Kidney (tissue), 14 donors: Measurements from ENCODE around the gene NFATC2. TPM values are rescaled to one million over a fixed set of nuclear protein-coding genes. Genes with fewer than 3 reads are reported as not detected.

Source experiments
- DNase-seq, 5 donors: peaks; one replicate each; pipeline ENCODE4 v3.0.0-alpha.2; 2013 to 2020
- FAIRE-seq: peaks from 2 replicates; lab custom pipeline; 2012; peaks lifted over from hg19 to GRCh38; lab: Jason Lieb, UNC
- H3K27ac ChIP-seq, 2 donors: one replicate each; pipeline ENCODE4 v1.7.0; 2013; ENCODE audit warnings: low read depth in 2 of 2, low read length in 2 of 2, inconsistent platforms in 1 of 2
- H3K27me3 ChIP-seq: one replicate; pipeline ENCODE4 v1.7.1; 2013; ENCODE audit warnings: low read length, inconsistent platforms; ENCODE audit not compliant: control insufficient read depth, insufficient read depth
- H3K36me3 ChIP-seq, 3 donors: one replicate each; pipeline versions ENCODE4 v1.7.0 to v1.7.1; 2013; ENCODE audit warnings: low read length in 3 of 3, control low read depth in 1 of 3, inconsistent platforms in 1 of 3; ENCODE audit not compliant: insufficient read depth in 3 of 3, control insufficient read depth in 2 of 3
- H3K4me1 ChIP-seq, 3 donors: one replicate each; pipeline versions ENCODE4 v1.7.0 to v1.7.1; 2013; ENCODE audit warnings: low read length in 3 of 3, inconsistent platforms in 1 of 3, low read depth in 1 of 3; ENCODE audit not compliant: control insufficient read depth in 2 of 3, insufficient read depth in 2 of 3
- H3K4me3 ChIP-seq, 3 donors: one replicate each; pipeline versions ENCODE4 v1.7.0 to v1.8.1; 2013; ENCODE audit warnings: low read length in 3 of 3, control low read depth in 1 of 3, inconsistent platforms in 1 of 3
- H3K9ac ChIP-seq, 3 donors: one replicate each; pipeline versions ENCODE4 v1.7.0 to v1.7.1; 2013; ENCODE audit warnings: low read length in 3 of 3, control low read depth in 1 of 3, inconsistent platforms in 1 of 3
- H3K9me3 ChIP-seq, 3 donors: one replicate each; pipeline versions ENCODE4 v1.7.0 to v1.7.1; 2013; ENCODE audit warnings: low read length in 3 of 3, control low read depth in 1 of 3, inconsistent platforms in 1 of 3; ENCODE audit not compliant: control insufficient read depth in 2 of 3, insufficient read depth in 1 of 3
- intact Hi-C: fragments of 100-400 bp; cut with DNase I; formaldehyde crosslinking; loops from one replicate; pipeline ENCODE4 v1.11.1; 2022
- polyA plus RNA-seq: library from polyadenylated mRNA; stranded (reverse); fragments of 350-450 nt; fragmentation: Illumina TruSeq; extraction: RNeasy Lipid Tissue Mini Kit (QIAGEN cat#74804); gene quantifications from one replicate; pipeline ENCODE4 v1.2.3, GENCODE V29; 2014; ENCODE audit warnings: low read depth, low replicate concordance; ENCODE audit not compliant: insufficient read depth
- total RNA-seq: library from RNA; stranded (reverse); fragmentation: NEBNext Ultra II Directional; extraction: Animal tissue kit (Norgen Biotek cat#: 25700); gene quantifications from one replicate; pipeline ENCODE4 v1.2.1, GENCODE V29; 2021
- TF ChIP-seq, protein P1 (sequence below): IDR thresholded peaks from 3 replicates; pipeline ENCODE4 v1.5.1; 2012; ENCODE audit warnings: mild to moderate bottlenecking, moderate library complexity, borderline replicate concordance; ENCODE audit not compliant: insufficient read depth; ENCODE audit errors: extremely low read depth
- donor health status: control.
- donor health status: control.
- donor health status: control.
- donor health status: control.
- donor health status: control.
- donor health status: DM: yes; HTN: yes; CAD: no.
- donor health status: Normal renal cell carcinoma (clear cell type).

The NFATC2 gene
- total and polyA plus RNA-seq, 2 donors from 2014 or later = 0.73 to 10.5 TPM

- TF ChIP-seq, protein P1, sequence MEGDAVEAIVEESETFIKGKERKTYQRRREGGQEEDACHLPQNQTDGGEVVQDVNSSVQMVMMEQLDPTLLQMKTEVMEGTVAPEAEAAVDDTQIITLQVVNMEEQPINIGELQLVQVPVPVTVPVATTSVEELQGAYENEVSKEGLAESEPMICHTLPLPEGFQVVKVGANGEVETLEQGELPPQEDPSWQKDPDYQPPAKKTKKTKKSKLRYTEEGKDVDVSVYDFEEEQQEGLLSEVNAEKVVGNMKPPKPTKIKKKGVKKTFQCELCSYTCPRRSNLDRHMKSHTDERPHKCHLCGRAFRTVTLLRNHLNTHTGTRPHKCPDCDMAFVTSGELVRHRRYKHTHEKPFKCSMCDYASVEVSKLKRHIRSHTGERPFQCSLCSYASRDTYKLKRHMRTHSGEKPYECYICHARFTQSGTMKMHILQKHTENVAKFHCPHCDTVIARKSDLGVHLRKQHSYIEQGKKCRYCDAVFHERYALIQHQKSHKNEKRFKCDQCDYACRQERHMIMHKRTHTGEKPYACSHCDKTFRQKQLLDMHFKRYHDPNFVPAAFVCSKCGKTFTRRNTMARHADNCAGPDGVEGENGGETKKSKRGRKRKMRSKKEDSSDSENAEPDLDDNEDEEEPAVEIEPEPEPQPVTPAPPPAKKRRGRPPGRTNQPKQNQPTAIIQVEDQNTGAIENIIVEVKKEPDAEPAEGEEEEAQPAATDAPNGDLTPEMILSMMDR = no peak
- no peaks in the 10 kb centered on the region for H3K27me3 ChIP-seq
- no peak overlapping the region for H3K27ac ChIP-seq
- H3K4me3 ChIP-seq = no peak overlapping the region
- DNase-seq (no peak), FAIRE-seq (no peak)
- H3K36me3 ChIP-seq = no peaks in the 10 kb centered on the region
- H3K9ac ChIP-seq = no peak overlapping the region
- H3K9me3 ChIP-seq = no peaks in the 10 kb centered on the region
- intact Hi-C loops = no loop called here
- no peaks in the 10 kb centered on the region for H3K4me1 ChIP-seq
Measured at GRCh38 chr20:51469046-51469445, 73.5 kb downstream of the NFATC2 start.

DNA sequence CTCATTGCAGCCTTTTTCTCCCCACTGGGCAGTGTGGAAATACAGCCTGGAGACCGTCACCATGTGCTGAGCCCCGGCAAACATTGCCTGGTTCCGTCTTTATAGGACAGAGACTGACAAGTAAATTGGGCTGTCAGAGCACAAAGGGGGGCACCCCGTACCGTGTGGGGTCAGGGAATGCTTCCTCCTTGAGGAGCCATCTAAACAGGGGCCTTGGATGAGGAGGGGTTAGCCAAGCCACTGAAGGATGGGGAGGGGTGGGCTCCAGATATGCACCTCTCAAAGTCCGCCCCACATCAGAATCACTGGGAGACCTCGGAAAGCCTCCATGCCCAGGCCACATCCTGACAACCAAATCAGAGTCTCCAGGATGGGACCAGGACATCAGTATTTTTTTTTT, 73.9 kb downstream of the NFATC2 start:
- FAIRE-seq (no peak), DNase-seq (no peak)
- H3K36me3 ChIP-seq = no peaks in the 10 kb centered on the region
- H3K4me3 ChIP-seq = no peak overlapping the region
- no peaks in the 10 kb centered on the region for H3K27me3 ChIP-seq
- TF ChIP-seq, protein P1 = no peak
- H3K27ac ChIP-seq = no peak overlapping the region
- no peak overlapping the region for H3K9ac ChIP-seq
- H3K4me1 ChIP-seq = no peaks in the 10 kb centered on the region
- intact Hi-C loops = no loop called here
- no peaks in the 10 kb centered on the region for H3K9me3 ChIP-seq

GRCh38 chr20:51467956-51468626, 74.4 kb downstream of the NFATC2 start:
- H3K9me3 ChIP-seq = no peaks in the 10 kb centered on the region
- TF ChIP-seq, protein P1 = no peak
- H3K36me3 ChIP-seq = no peaks in the 10 kb centered on the region
- H3K27me3 ChIP-seq = no peaks in the 10 kb centered on the region
- intact Hi-C loops = no loop called here
- DNase-seq = no peak
- H3K4me1 ChIP-seq = no peaks in the 10 kb centered on the region
- no peak overlapping the region for H3K4me3 ChIP-seq
- H3K9ac ChIP-seq = no peak overlapping the region
- FAIRE-seq = no peak
- no peak overlapping the region for H3K27ac ChIP-seq

GRCh38 chr20:51463998-51464397, 78.5 kb downstream of the NFATC2 start:
- FAIRE-seq = no peak

More at GRCh38 chr20:51463998-51464397, 78.5 kb downstream of the NFATC2 start:
- intact Hi-C loops = no loop called here
- Histone ChIP-seq H3K4me1 (no peaks in the 10 kb centered on the region), H3K27me3 (no peaks in the 10 kb centered on the region), H3K4me3 (no peak overlapping the region), H3K9ac (no peak overlapping the region), H3K27ac (no peak overlapping the region), H3K36me3 (no peaks in the 10 kb centered on the region), H3K9me3 (no peaks in the 10 kb centered on the region)
- DNase-seq = no peak
- TF ChIP-seq, protein P1 = no peak
